Activated CD4-positive, alpha-beta T cell treated with anti-CD3 and anti-CD28 coated beads, Interleukin-2, amount 50 U/mL, for 24 hours (primary cell): ENCODE results near the gene LAMA1.

Source experiments
- DNase-seq, 2 donors: peaks; one replicate each; pipeline ENCODE4 v3.0.0-alpha.2; 2020; ENCODE audit warnings: low read depth in 1 of 2, low spot score in 1 of 2

LAMA1 gene

GRCh38 chr18:7062811-7063210 lies 54.8 kb downstream of the LAMA1 start:
- DNase-seq: no peak

GRCh38 chr18:7062236-7062635 lies 55.4 kb downstream of the LAMA1 start:
- DNase-seq: no peak

DNA sequence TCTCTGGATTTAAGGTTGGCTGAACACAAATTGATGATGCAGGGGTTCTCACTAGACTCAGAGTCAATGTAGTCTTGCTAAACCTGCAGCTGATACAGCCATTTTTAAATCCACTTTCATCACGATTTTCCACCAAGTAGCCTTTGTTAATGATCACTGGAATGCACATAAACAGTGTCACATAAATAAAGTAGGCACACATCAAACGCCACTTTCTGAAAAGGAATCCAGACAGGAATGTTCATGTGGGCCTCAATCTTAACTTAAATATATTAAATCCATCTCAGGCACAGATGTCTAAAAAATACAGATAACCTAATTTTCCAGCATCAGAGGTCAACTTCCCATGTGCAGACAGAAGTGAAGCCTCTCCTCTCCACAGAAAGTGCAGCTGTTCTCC lies 58.3 kb downstream of the LAMA1 start:
- no peak for DNase-seq

GRCh38 chr18:7056026-7056425 lies 61.6 kb downstream of the LAMA1 start:
- DNase-seq: no peak

DNA sequence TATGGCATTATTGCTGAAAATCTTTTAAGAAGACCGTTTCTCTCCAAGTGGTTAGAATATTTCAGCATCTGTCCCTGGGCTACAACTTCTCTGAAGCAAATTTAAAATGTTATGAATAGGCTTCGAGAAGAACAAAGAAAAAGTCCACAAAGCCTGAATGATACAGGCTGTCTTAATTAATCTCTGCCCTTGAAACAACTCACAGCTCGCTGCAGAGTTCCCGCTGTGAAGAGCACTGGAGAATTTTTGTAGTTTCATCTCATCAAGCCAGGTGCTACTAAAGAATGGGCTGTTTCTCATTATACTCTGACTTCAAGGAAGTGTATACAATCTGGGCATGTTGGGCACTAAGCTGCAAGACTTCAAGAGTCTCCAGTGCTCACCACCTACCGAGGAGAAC lies 67.6 kb downstream of the LAMA1 start:
- DNase-seq: no peak

DNA sequence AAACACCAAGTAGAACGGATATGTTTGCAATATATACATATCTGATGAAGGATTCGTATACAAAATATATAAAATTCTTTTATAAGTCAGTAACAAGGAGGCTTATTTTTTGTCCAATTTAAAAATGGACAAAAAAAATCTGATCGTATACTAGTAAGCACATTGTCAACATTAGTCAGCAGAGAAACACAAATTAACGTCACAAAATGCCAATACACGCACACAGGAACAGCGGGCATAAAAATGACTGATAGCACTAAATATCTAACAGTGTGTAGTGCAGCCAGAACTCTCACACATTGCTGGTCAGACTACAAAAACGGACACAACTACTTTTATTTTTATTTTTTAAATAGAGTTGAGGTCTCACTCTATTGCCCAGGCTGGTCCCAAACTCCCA lies 69.5 kb downstream of the LAMA1 start:
- DNase-seq: no peak

GRCh38 chr18:7047336-7047735 lies 70.3 kb downstream of the LAMA1 start:
- DNase-seq: no peak

GRCh38 chr18:7038330-7038851 lies 79.2 kb downstream of the LAMA1 start:
- DNase-seq: no peak

DNA sequence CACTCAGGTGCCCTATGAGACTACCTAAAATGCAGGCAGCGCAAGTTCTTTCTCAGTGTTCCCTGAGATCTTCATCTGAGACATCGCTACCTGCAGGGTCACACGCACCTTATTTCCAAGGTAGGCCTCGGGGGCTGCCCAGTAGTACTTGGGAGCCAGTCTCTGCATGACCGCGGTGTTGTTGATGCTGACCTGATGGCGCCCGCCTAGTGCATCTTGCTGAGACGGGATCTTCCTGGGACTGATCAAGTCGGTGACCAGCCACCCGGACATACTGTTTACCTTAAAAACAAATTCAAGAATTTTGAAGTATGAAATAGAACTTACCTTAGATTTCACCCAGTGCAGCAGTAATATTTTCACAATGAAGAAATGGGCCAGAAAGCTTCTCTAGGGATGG lies 80.1 kb downstream of the LAMA1 start:
- no peak for DNase-seq

- DNase-seq: no peak
These were observed 81.8 kb downstream of the LAMA1 start for GRCh38 chr18:7035807-7036206.

DNA sequence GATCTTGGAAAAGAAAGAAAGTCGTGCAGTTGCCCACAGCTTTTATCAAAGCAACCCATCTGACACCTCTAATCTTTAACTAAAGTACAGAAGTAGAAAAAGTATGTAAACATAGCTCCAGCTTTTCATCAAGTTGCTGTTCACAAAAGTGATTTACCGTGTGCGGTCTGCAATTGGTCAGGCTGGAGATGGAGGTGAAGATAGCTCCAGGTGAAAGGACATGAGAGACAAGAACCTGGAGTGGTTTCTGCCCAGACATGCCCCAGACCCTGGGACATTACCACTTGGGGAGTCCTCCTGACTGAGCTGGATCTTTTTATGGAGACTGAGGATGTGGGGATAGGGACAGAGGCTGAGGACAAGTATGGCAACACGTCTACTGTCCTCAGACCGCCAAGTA lies 82.7 kb downstream of the LAMA1 start:
- no peak for DNase-seq

GRCh38 chr18:7032537-7032936 lies 85.1 kb downstream of the LAMA1 start:
- DNase-seq: no peak

GRCh38 chr18:7028625-7029024 lies 89.0 kb downstream of the LAMA1 start:
- no peak for DNase-seq

- no peak for DNase-seq
These were observed 92.4 kb downstream of the LAMA1 start for GRCh38 chr18:7025194-7025593.

DNA sequence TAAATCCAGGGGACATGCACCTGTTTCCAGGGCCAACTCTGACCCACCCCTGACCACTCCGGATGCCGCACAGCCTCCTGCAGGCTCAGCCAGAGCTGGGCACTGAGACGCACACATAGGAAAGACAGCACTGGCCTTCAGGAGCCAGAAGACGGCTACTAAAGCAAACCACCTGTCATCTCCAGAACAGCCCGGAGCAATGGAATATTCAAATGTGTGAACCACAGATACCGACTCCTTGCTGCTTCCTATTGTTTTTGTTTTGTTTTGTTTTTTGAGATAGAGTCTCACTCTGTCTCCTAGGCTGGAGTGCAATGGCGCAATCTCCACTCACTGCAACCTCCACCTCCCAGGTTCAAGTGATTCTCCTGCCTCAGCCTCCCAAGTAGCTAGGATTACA lies 94.0 kb downstream of the LAMA1 start:
- no peak for DNase-seq

DNA sequence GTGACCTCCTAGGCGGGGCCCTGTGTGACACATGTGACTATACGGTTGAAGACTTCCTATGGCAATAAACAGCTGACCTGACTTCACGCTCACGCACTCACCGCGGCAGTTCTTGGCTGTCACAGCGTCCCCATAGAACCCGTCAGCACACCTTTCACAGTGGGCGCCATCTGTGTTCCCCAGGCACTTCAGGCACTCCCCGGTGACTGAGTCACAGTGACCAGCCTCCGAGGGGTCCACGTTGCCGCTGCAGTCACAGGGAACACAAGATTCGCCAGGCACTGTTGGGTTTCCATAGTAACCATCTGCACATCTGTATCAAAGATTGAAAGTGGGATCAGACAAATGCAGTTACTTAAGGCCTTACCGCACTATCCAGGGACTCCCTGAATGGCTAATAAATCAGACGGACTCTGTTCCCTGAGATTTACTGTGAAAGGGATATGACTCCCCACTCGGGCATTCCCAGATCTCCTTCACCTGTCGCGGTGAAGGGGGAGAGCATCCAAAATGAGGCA lies 94.5 kb downstream of the LAMA1 start:
- no peak for DNase-seq

GRCh38 chr18:7021994-7022840 lies 95.4 kb downstream of the LAMA1 start:
- no peak for DNase-seq

DNA sequence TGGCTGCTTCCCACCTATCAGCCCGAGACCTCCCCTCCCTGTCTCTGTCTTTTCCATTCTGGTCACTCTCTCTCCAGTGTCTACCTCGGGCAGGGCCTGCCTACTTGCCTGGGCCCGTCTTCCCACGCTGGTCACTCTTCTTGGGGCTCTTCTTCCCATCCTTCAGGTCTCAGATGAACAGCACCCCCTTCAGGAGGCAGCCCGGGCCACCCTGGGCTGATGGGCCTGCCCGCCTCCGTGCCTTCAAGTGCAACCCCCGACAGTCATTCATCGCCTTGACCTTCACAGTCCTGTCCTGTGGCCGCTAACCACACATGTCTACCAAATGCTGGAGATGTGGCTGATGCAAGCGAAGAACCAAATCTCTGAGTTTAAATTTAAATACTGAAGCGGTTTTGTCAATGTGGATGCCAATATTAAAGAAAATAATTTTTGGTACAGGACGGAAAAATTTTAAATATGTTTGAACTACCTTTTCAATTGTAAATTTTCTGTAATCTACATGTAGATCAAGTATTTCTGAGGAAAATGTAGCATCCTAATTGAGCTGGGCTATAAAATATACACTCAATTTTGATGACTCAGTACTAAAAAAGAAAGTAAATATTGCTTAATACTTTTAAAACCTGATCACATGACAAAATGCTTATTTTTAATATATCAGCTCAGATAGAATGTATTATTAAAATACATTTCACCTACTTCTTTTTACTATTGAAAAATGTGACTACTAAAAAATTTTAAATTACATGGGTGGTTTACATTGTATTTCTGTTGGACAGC lies 96.4 kb downstream of the LAMA1 start:
- no peak for DNase-seq

DNA sequence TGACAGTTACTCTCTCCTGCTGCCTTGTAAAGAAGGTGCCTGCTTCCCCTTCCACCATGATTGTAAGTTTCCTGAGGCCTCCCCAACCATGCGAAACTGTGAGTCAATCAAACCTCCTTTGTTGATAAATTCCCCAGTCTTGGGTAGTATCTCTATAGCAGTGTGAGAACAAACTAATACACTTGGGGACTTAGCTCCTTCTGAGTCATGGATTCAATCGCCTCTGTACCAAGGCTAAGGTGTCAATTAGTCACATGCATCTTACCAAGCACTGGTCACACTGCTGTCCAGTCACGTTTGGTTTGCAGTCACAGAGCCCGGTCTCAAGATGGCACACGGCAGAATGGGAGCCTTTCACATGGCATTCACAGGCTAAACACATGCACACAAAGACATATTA lies 100.6 kb downstream of the LAMA1 start:
- DNase-seq: no peak

DNA sequence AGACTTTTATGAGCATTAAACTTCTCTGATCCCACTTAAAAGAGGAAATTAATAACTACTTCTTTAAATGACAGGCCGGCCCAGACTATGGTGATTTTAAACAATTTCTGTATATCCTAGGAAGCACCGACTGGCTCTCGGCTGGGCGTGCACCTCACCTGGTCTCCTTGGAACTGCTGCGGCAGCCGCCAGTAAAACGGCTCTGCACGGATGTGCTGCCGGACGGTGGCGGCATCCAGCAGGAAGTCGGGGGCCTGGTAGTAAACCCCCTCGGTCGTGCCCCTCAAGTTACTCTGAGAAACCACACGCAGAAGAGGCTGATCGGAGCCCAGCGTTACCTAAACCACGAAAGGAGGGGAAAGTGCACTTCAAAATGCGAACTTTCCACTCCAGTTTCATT lies 106.5 kb downstream of the LAMA1 start:
- no peak for DNase-seq

GRCh38 chr18:7004009-7004408 lies 113.6 kb downstream of the LAMA1 start:
- DNase-seq: no peak

GRCh38 chr18:7002107-7002506 lies 115.5 kb downstream of the LAMA1 start:
- DNase-seq: no peak
